Keratinocyte (primary cell): ENCODE measurements around the gene TRMT5. TPM values are rescaled to one million over a fixed set of nuclear protein-coding genes. Genes with fewer than 3 reads are reported as not detected.

ENCODE experiments used
- DNase-seq: peaks from one replicate; pipeline ENCODE4 v3.0.0-alpha.2; 2011; ENCODE audit warnings: low read depth, missing footprints, low spot score
- FAIRE-seq: peaks from 2 replicates; lab custom pipeline; 2011; peaks lifted over from hg19 to GRCh38; lab: Jason Lieb, UNC
- H2AFZ ChIP-seq: 2 replicates; pipeline ENCODE4 v1.6.0; 2012; ENCODE audit warnings: low read length, control low read depth, inconsistent platforms; ENCODE audit not compliant: control insufficient read depth
- H3K27ac ChIP-seq: 2 replicates; pipeline ENCODE4 v1.5.1; 2011; ENCODE audit warnings: low read length; ENCODE audit not compliant: control insufficient read depth, insufficient read depth
- H3K27me3 ChIP-seq: 3 replicates; pipeline ENCODE4 v1.6.0; 2011; ENCODE audit warnings: low read length; ENCODE audit not compliant: control insufficient read depth, insufficient read depth; ENCODE audit errors: extremely low read depth
- H3K36me3 ChIP-seq, 2 experiments: 2 replicates in 1 of 2; 3 replicates in 1 of 2; pipeline ENCODE4 v1.5.1; 2011; ENCODE audit warnings: low read length in 2 of 2, mild to moderate bottlenecking in 1 of 2; ENCODE audit not compliant: control insufficient read depth in 2 of 2, insufficient read depth in 2 of 2; ENCODE audit errors: extremely low read depth in 1 of 2
- H3K4me1 ChIP-seq: 3 replicates; pipeline ENCODE4 v1.5.1; 2011; ENCODE audit warnings: low read length; ENCODE audit not compliant: control insufficient read depth, insufficient read depth; ENCODE audit errors: extremely low read depth
- H3K4me2 ChIP-seq: 3 replicates; pipeline ENCODE4 v1.6.0; 2011; ENCODE audit warnings: low read depth, low read length; ENCODE audit not compliant: control insufficient read depth, insufficient read depth; ENCODE audit errors: extremely low read depth
- H3K4me3 ChIP-seq, 3 experiments: fragments of 200-600 bp in 1 of 3; sonication (generic) in 1 of 3; 2 replicates in 2 of 3; 3 replicates in 1 of 3; pipeline ENCODE4 v1.5.1; 2011 to 2016; ENCODE audit warnings: low read length in 3 of 3, mild to moderate bottlenecking in 3 of 3, control low read depth in 2 of 3, inconsistent platforms in 1 of 3, low read depth in 1 of 3, mixed read lengths in 1 of 3, mixed run types in 1 of 3, moderate library complexity in 1 of 3; ENCODE audit not compliant: control insufficient read depth in 2 of 3, insufficient read depth in 2 of 3; ENCODE audit errors: extremely low read depth in 1 of 3
- H3K79me2 ChIP-seq: 2 replicates; pipeline ENCODE4 v1.6.0; 2012; ENCODE audit warnings: low read length; ENCODE audit not compliant: control insufficient read depth, insufficient read depth
- H3K9ac ChIP-seq: 3 replicates; pipeline ENCODE4 v1.6.0; 2011; ENCODE audit warnings: low read length; ENCODE audit not compliant: control insufficient read depth, insufficient read depth; ENCODE audit errors: extremely low read depth
- H3K9me1 ChIP-seq: 3 replicates; pipeline ENCODE4 v1.6.0; 2011; ENCODE audit warnings: low read length; ENCODE audit not compliant: control insufficient read depth, insufficient read depth; ENCODE audit errors: extremely low read depth
- H3K9me3 ChIP-seq: 2 replicates; pipeline ENCODE4 v1.5.1; 2012; ENCODE audit warnings: low read depth, low read length; ENCODE audit not compliant: control insufficient read depth
- H4K20me1 ChIP-seq: 3 replicates; pipeline ENCODE4 v1.6.0; 2011; ENCODE audit warnings: low read length; ENCODE audit not compliant: control insufficient read depth, insufficient read depth; ENCODE audit errors: extremely low read depth
- CTCF ChIP-seq, 3 experiments: IDR thresholded peaks in 1 of 3; conservative IDR thresholded peaks in 1 of 3; optimal IDR thresholded peaks in 1 of 3; 2 replicates in 2 of 3; 3 replicates in 1 of 3; pipeline versions ENCODE3 to v1.5.1; 2011; ENCODE audit warnings: low read length in 3 of 3, mild to moderate bottlenecking in 3 of 3, moderate library complexity in 2 of 3, control low read depth in 1 of 3, inconsistent platforms in 1 of 3; ENCODE audit not compliant: insufficient read depth in 2 of 3; ENCODE audit errors: extremely low read depth in 1 of 3
- EZH2 ChIP-seq: IDR thresholded peaks from one replicate; pipeline ENCODE4 v1.6.1; 2012; ENCODE audit warnings: inconsistent platforms, mild to moderate bottlenecking, low read length, moderate library complexity
- dilution Hi-C: fragments of 300-500 bp; cut with MboI; formaldehyde crosslinking; loops from one replicate; pipeline ENCODE4 v1.7.0; 2020; ENCODE audit warnings: low sequenced_read_pairs; ENCODE audit not compliant: extremely low pct_ligation_motif_present
- polyA plus RNA-seq, 5 experiments: library from polyadenylated mRNA; depleted of rRNA in 3 of 5; stranded (reverse) in 3 of 5; stranded (forward) in 1 of 5; unstranded in 1 of 5; fragments of >200 nt; gene quantifications; 1 replicate in 1 of 5; 2 replicates in 3 of 5; 3 replicates in 1 of 5; pipeline versions ENCODE4 v1.2.1 to v1.2.3, GENCODE V29; 2011 to 2012; ENCODE audit warnings: missing spikeins in 2 of 5, low read depth in 1 of 5, low replicate concordance in 1 of 5

TRMT5 gene
- polyA plus RNA-seq, 1 donor (not counting 4 experiments of a cell fraction or from before 2014, with no cell fraction given) = 13.8 TPM

GRCh38 chr14:60973070-60973469, 7.8 kb downstream of the TRMT5 start:
- Histone ChIP-seq H3K4me1 (peaks cover 10% of the 10 kb centered on the region), H4K20me1 (no peaks in the 10 kb centered on the region), H3K9ac (no peak overlapping the region), H3K9me3 (no peaks in the 10 kb centered on the region), H3K27ac (no peak overlapping the region), H3K9me1 (no peaks in the 10 kb centered on the region), H3K36me3 (peaks cover 8 to 13% of the 10 kb centered on the region in 2 experiments), H3K27me3 (no peaks in the 10 kb centered on the region), H3K4me3 (no peak overlapping the region), H3K79me2 (peaks cover 2% of the 10 kb centered on the region), H3K4me2 (no peak overlapping the region), H2AFZ (no peak overlapping the region)
- FAIRE-seq = no peak
- TF ChIP-seq CTCF (optimal IDR thresholded peaks at IDR 0.05 in 1 of 3, IDR thresholded peaks at IDR 0.05 in 1 of 3, conservative IDR thresholded peaks at IDR 0.05 in 1 of 3; ENCODE audit: extremely low read depth in 1 of 3, insufficient read depth in 2 of 3, low read length in 3 of 3) = no peak
- no peak for TF ChIP-seq EZH2
- dilution Hi-C loops = no loop called here
- no peak for DNase-seq

- H3K27me3 ChIP-seq = no peaks in the 10 kb centered on the region
- H2AFZ ChIP-seq = no peak overlapping the region
- dilution Hi-C loops = no loop called here
- no peak overlapping the region for H3K4me3 ChIP-seq
- no peak for FAIRE-seq
- H3K9ac ChIP-seq = no peak overlapping the region
- no peak overlapping the region for H3K4me2 ChIP-seq
- H4K20me1 ChIP-seq = no peaks in the 10 kb centered on the region
- H3K4me1 ChIP-seq = peaks cover 13% of the 10 kb centered on the region
- H3K9me1 ChIP-seq = no peaks in the 10 kb centered on the region
- peaks cover 8 to 13% of the 10 kb centered on the region in 2 experiments for H3K36me3 ChIP-seq
- H3K27ac ChIP-seq = no peak overlapping the region
- no peaks in the 10 kb centered on the region for H3K79me2 ChIP-seq
- H3K9me3 ChIP-seq = no peaks in the 10 kb centered on the region
- no peak for DNase-seq
- no peak for TF ChIP-seq EZH2
- no peak for TF ChIP-seq CTCF (optimal IDR thresholded peaks at IDR 0.05 in 1 of 3, IDR thresholded peaks at IDR 0.05 in 1 of 3, conservative IDR thresholded peaks at IDR 0.05 in 1 of 3; ENCODE audit: extremely low read depth in 1 of 3, insufficient read depth in 2 of 3, low read length in 3 of 3)
Observed at GRCh38 chr14:60972295-60972694, 8.6 kb downstream of the TRMT5 start.
